Peyer's patch (tissue), 4 donors: ENCODE measurements around the gene SHC1. TPM values are rescaled to one million over a fixed set of nuclear protein-coding genes. Genes with fewer than 3 reads are reported as not detected.

ENCODE experiments used
- DNase-seq, 3 donors: peaks; one replicate each; pipeline ENCODE4 v3.0.0-alpha.2; 2017 to 2019
- H3K27ac ChIP-seq, 4 donors: fragments of 200-600 bp; sonication (generic); one replicate each; pipeline ENCODE4 v1.5.1; 2016 to 2019
- H3K27me3 ChIP-seq, 2 donors: fragments of 200-600 bp; sonication (generic); one replicate each; pipeline ENCODE4 v1.5.1; 2019
- H3K36me3 ChIP-seq, 3 donors: fragments of 200-600 bp; sonication (generic); one replicate each; pipeline ENCODE4 v1.5.1; 2016 to 2019
- H3K4me1 ChIP-seq, 4 donors: fragments of 200-600 bp; sonication (generic); one replicate each; pipeline ENCODE4 v1.5.1; 2016 to 2019
- H3K4me3 ChIP-seq, 4 donors: fragments of 200-600 bp; sonication (generic); 1 replicate in 3 of 4; 2 replicates in 1 of 4; pipeline ENCODE4 v1.5.1; 2016 to 2019; ENCODE audit warnings: mild to moderate bottlenecking in 1 of 4
- H3K9me3 ChIP-seq, 4 donors: fragments of 200-600 bp; sonication (generic); one replicate each; pipeline ENCODE4 v1.5.1; 2016 to 2019; ENCODE audit warnings: mild to moderate bottlenecking in 1 of 4
- CTCF ChIP-seq, 6 experiments: fragments of 450-650 bp in 4 of 6; fragments of 200-600 bp in 2 of 6; sonication (generic) in 1 of 6; IDR thresholded peaks; one replicate each; pipeline ENCODE4 v1.5.1; 2017 to 2019; ENCODE audit warnings: antibody characterized with exemption in 6 of 6, mild to moderate bottlenecking in 3 of 6, moderate library complexity in 1 of 6
- POLR2A ChIP-seq, 2 donors: fragments of 450-650 bp; IDR thresholded peaks; one replicate each; pipeline ENCODE4 v1.5.1; 2017; ENCODE audit warnings: antibody characterized with exemption in 2 of 2, mild to moderate bottlenecking in 2 of 2, moderate library complexity in 2 of 2
- total RNA-seq, 4 donors: library from RNA; depleted of rRNA; stranded (reverse); fragments of >200 nt; gene quantifications; one replicate each; pipeline ENCODE4 v1.1.0, GENCODE V29; 2016

SHC1 gene
- total RNA-seq, 4 donors from 2014 or later: 56.9 to 150 (median 104) TPM

- Histone ChIP-seq H3K9me3 (no peaks in the 10 kb centered on the region), H3K4me1 (peaks cover 3 to 57% (median 35%) of the 10 kb centered on the region in 4 donors), H3K4me3 (peak overlapping the region; percentile 70 to 91 (median 83)), H3K27me3 (no peaks in the 10 kb centered on the region), H3K27ac (peak overlapping the region; percentile 94 to 99 (median 96)), H3K36me3 (no peaks in the 10 kb centered on the region)
- DNase-seq: peak in 2 of 3 donors; percentile 67 to 71
- TF ChIP-seq CTCF (IDR thresholded peaks at IDR 0.05) (no peak), POLR2A (IDR thresholded peaks at IDR 0.05) (peak in 1 of 2 donors; percentile 22)
Measured at GRCh38 chr1:155003227-155003765, 32.7 kb upstream of the SHC1 start.

GRCh38 chr1:155002464-155003226, 32.1 kb upstream of the SHC1 start, which contains the start of gene ZBTB7B:
ZBTB7B (plus strand) TSS chr1:155002802; CDS start chr1:155014661, 11,859 bp downstream.
- no peaks in the 10 kb centered on the region for H3K36me3 ChIP-seq
- H3K4me3 ChIP-seq: peak within 1 kb of the TSS; percentile 70 to 91 (median 83)
- H3K27ac ChIP-seq: peak within 1 kb of the TSS; percentile 94 to 99 (median 96)
- H3K27me3 ChIP-seq: no peaks in the 10 kb centered on the region
- no peak for TF ChIP-seq CTCF (IDR thresholded peaks at IDR 0.05)
- TF ChIP-seq POLR2A (IDR thresholded peaks at IDR 0.05): peak; percentile 36 to 37
- peaks cover 3 to 53% (median 34%) of the 10 kb centered on the region in 4 donors for H3K4me1 ChIP-seq
- DNase-seq: peak in 2 of 3 donors; percentile 71 to 86
- H3K9me3 ChIP-seq: no peaks in the 10 kb centered on the region

- H3K4me1 ChIP-seq: peaks cover 3 to 45% (median 30%) of the 10 kb centered on the region in 4 donors
- peak overlapping the region; percentile 94 to 99 (median 96) for H3K27ac ChIP-seq
- H3K4me3 ChIP-seq: peak overlapping the region; percentile 70 to 91 (median 83)
- peak; percentile 100 for DNase-seq
- H3K9me3 ChIP-seq: no peaks in the 10 kb centered on the region
- H3K27me3 ChIP-seq: no peaks in the 10 kb centered on the region
- H3K36me3 ChIP-seq: no peaks in the 10 kb centered on the region
- TF ChIP-seq CTCF (IDR thresholded peaks at IDR 0.05): peak in 5 of 6 experiments; percentile 5 to 27 (median 24)
- TF ChIP-seq POLR2A (IDR thresholded peaks at IDR 0.05): peak; percentile 52 to 88
Measured at GRCh38 chr1:155001675-155002463, 31.3 kb upstream of the SHC1 start.

- peak overlapping the region; percentile 70 to 91 (median 83) for H3K4me3 ChIP-seq
- peaks cover 0 to 40% (median 27%) of the 10 kb centered on the region in 4 donors for H3K4me1 ChIP-seq
- no peaks in the 10 kb centered on the region for H3K36me3 ChIP-seq
- no peak for DNase-seq
- TF ChIP-seq CTCF (IDR thresholded peaks at IDR 0.05) (no peak), POLR2A (IDR thresholded peaks at IDR 0.05) (no peak)
- no peaks in the 10 kb centered on the region for H3K9me3 ChIP-seq
- no peaks in the 10 kb centered on the region for H3K27me3 ChIP-seq
- peak overlapping the region; percentile 94 to 99 (median 96) for H3K27ac ChIP-seq
Measured at GRCh38 chr1:155001425-155001674, 30.8 kb upstream of the SHC1 start.

- H3K36me3 ChIP-seq: no peaks in the 10 kb centered on the region
- peak overlapping the region; percentile 94 to 99 (median 96) for H3K27ac ChIP-seq
- TF ChIP-seq CTCF (IDR thresholded peaks at IDR 0.05): peak in 3 of 6 experiments; percentile 25 to 38 (median 34)
- peak; percentile 95 to 98 for TF ChIP-seq POLR2A (IDR thresholded peaks at IDR 0.05)
- no peaks in the 10 kb centered on the region for H3K27me3 ChIP-seq
- H3K9me3 ChIP-seq: no peaks in the 10 kb centered on the region
- DNase-seq: peak; percentile 84 to 99 (median 96)
- peak overlapping the region; percentile 70 to 91 (median 83) for H3K4me3 ChIP-seq
- peaks cover 0 to 35% (median 23%) of the 10 kb centered on the region in 4 donors for H3K4me1 ChIP-seq
Measured at GRCh38 chr1:155000726-155001424, 30.3 kb upstream of the SHC1 start.
